ENCODE results near the gene SLIT1. TPM values are rescaled to one million over a fixed set of nuclear protein-coding genes. Genes with fewer than 3 reads are reported as not detected.

The SLIT1 gene
- total and polyA plus RNA-seq, 4 experiments from 2014 or later = 0.05 to 0.32 (median 0.28) TPM; not detected in 1

DNA sequence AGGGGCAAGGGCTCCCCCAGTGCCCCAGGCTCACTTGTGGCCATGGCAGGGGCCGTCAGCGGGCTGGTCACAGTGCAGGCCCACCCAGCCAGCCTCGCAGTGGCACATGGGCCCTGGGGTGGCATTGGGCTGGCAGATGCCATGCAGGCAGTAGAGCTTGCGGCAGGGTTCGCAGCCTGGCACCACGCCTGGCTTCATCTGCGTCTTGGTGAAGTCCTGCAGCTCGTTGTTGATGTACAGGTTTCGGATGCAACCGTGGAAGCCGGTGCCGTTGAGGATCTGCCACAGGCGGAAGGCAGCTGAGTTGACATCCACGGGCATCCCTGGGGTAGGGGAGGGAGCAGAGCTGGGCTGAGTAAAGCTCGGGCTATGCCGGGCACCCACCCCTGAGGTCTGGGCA is 183.1 kb downstream of the SLIT1 start:
- peaks cover 0 to 4% of the 10 kb centered on the region in 2 donors for H3K36me3 Mint-ChIP-seq
- no peaks in the 10 kb centered on the region for H3K4me1 ChIP-seq (ENCODE audit: insufficient read depth, low read length)
- POLR2A ChIA-PET (ENCODE audit: partially characterized antibody) = no interaction called here
- H3K27me3 Mint-ChIP-seq = peaks cover 0 to 3% of the 10 kb centered on the region in 2 donors
- DNase-seq = no peak
- CTCF ChIA-PET (ENCODE audit: partially characterized antibody) = no interaction called here
- peaks cover 0 to 4% of the 10 kb centered on the region in 2 donors for H3K9me3 ChIP-seq (ENCODE audit: control insufficient read depth in 1 of 2, low read length in 2 of 2)
- no peak overlapping the region for H3K27ac Mint-ChIP-seq
- no peaks in the 10 kb centered on the region for H3K36me3 ChIP-seq (ENCODE audit: insufficient read depth, low read length)
- no peak overlapping the region for H3K27ac ChIP-seq (ENCODE audit: low read depth, low read length)
- intact Hi-C loops (cut with micrococcal nuclease) = no loop called here
- no peaks in the 10 kb centered on the region for H3K4me1 Mint-ChIP-seq
- no peak overlapping the region for H3K4me3 ChIP-seq (ENCODE audit: low read length in 2 of 2)
- H3K4me3 Mint-ChIP-seq = no peak overlapping the region
- H3K27me3 ChIP-seq (ENCODE audit: insufficient read depth, low read length) = no peaks in the 10 kb centered on the region
- H3K9me3 Mint-ChIP-seq = peaks cover 0 to 25% (median 21%) of the 10 kb centered on the region in 8 donors

DNA sequence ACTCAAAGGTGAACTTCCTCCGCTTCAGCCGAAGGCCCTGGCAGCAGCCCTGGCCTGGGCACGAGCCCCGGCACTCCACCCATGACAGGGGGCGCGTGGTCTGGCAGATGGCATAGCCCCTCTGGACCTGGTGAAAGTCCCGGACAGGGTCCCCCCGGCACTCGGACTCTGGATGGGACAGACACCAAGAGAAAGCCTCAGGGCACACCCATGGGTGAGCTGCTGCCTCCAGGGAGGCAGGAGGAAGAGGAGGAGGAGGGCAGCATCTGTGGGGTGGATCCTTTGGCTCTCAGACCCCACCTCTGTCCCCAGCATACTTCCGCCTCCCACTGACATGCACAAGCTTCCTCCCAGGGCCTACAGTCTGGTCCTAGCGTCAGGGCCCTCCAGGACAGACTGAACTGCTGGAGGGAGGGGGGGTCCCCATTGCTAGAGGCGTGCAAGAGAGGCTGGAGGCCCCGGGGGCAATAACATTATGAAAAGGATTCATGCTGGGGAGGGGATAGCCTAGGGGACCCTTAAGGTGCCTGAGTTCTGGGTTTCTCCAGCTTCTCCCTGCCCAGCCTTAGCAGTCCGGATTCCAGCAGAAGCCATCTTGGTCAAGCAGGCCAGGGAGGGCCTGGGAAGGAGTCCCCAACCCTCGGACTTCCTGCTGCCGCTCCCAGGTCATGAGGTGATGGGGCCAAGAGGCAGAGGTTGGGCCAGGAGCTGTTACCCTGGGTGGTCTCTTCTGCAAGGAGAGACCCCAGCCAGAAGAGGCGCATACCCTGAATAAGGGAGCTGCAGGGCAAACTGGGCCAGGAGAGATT is 184.4 kb downstream of the SLIT1 start:
- H3K9me3 ChIP-seq (ENCODE audit: control insufficient read depth in 1 of 2, low read length in 2 of 2) = no peaks in the 10 kb centered on the region
- no peaks in the 10 kb centered on the region for H3K4me1 ChIP-seq (ENCODE audit: insufficient read depth, low read length)
- Mint-ChIP-seq H3K9me3 (peaks cover 0 to 12% (median 8%) of the 10 kb centered on the region in 8 donors), H3K4me3 (no peak overlapping the region), H3K27ac (no peak overlapping the region), H3K36me3 (no peaks in the 10 kb centered on the region), H3K4me1 (no peaks in the 10 kb centered on the region), H3K27me3 (peaks cover 0 to 2% of the 10 kb centered on the region in 2 donors)
- no peak for DNase-seq
- intact Hi-C loops (cut with micrococcal nuclease) = no loop called here
- no peak overlapping the region for H3K4me3 ChIP-seq (ENCODE audit: low read length in 2 of 2)
- H3K36me3 ChIP-seq (ENCODE audit: insufficient read depth, low read length) = no peaks in the 10 kb centered on the region
- ChIA-PET CTCF (ENCODE audit: partially characterized antibody) (no interaction called here), POLR2A (ENCODE audit: partially characterized antibody) (no interaction called here)
- H3K27me3 ChIP-seq (ENCODE audit: insufficient read depth, low read length) = no peaks in the 10 kb centered on the region
- no peak overlapping the region for H3K27ac ChIP-seq (ENCODE audit: low read depth, low read length)

DNA sequence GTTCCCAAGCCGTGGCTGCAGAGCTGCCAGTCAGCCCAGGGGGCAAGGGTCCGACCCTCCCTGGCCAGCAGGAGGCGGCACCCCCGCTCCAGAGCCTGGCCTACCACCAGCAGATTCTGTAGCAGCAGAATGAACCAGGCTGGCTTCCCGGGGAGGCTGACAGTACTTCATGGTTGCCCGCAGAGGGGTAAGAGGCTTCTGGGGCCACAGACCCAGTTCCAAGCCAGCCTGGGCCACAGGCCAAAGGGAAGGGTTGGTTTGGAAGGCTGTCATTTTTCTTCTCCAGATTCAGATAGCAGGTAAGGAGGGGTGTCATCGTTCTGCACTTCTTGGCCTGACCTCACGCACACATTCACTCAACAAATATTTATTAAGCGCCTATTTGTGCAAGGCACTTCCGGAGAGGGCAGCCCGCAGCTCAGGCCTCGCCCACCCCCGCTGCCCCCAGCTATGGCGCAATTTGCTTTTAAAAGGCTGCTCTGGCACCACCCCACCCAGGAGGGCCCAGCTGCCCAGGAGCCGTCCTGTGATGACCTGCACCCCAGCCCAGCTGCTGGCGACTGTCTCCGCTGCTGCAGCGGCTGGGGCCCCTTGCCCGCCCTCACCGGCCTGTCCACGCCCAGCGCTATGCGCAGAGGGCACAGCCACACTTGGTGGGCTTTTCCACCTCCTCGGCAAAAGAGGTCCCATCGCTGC is 185.1 kb downstream of the SLIT1 start:
- no peaks in the 10 kb centered on the region for H3K36me3 Mint-ChIP-seq
- no peak overlapping the region for H3K4me3 Mint-ChIP-seq
- no peak overlapping the region for H3K4me3 ChIP-seq (ENCODE audit: low read length in 2 of 2)
- H3K27me3 Mint-ChIP-seq = peaks cover 0 to 2% of the 10 kb centered on the region in 2 donors
- no peak for DNase-seq
- POLR2A ChIA-PET (ENCODE audit: partially characterized antibody) = no interaction called here
- H3K9me3 Mint-ChIP-seq = peaks cover 0 to 5% (median 3%) of the 10 kb centered on the region in 8 donors
- CTCF ChIA-PET (ENCODE audit: partially characterized antibody) = no interaction called here
- H3K27ac Mint-ChIP-seq = no peak overlapping the region
- no peaks in the 10 kb centered on the region for H3K36me3 ChIP-seq (ENCODE audit: insufficient read depth, low read length)
- no peaks in the 10 kb centered on the region for H3K4me1 Mint-ChIP-seq
- no peaks in the 10 kb centered on the region for H3K4me1 ChIP-seq (ENCODE audit: insufficient read depth, low read length)
- no peak overlapping the region for H3K27ac ChIP-seq (ENCODE audit: low read depth, low read length)
- intact Hi-C loops (cut with micrococcal nuclease) = no loop called here
- H3K27me3 ChIP-seq (ENCODE audit: insufficient read depth, low read length) = no peaks in the 10 kb centered on the region
- H3K9me3 ChIP-seq (ENCODE audit: control insufficient read depth in 1 of 2, low read length in 2 of 2) = no peaks in the 10 kb centered on the region

DNA sequence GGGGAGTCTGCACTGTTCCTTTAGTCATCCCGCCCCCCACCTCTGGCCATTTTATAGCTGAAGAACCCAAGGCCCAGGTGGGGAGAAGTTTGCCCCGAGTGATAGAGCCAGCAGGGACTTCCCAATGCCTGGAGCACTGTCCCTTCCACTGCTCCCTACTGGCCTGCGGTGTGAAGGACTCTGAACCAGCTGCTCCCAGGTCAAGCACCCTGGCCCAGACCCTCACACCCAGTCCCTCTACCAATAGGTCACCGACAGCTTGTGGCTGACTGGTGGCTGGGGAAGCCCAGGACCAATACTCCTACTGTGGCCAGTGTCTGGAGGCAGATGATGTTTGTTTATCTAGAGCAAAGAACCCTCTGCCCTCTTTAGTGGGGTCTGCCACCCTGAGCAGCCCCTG is 185.8 kb downstream of the SLIT1 start:
- CTCF ChIA-PET (ENCODE audit: partially characterized antibody) = no interaction called here

DNA sequence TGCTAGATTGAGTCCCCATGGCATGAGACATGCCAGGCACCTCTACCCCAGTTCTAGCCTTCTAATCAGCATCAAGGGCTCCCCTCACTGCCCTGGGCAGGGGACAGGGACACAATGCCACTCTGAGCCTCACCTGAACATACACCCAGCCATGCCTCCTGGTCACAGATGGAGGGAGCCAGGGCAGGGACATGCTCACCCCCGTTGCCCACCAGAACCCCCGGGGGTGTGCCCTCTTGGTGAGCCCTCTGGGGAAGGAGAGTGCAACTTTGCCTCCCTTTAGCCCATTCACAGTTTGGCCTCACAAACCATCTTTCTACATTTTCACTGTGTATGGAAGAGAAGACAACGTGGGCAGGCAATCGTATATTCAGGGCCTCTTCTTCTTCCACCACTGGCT is 186.4 kb downstream of the SLIT1 start:
- intact Hi-C loops (cut with micrococcal nuclease) = no loop called here

More for the DNA sequence above, 185.8 kb downstream of the SLIT1 start:
- no peaks in the 10 kb centered on the region for H3K9me3 ChIP-seq (ENCODE audit: control insufficient read depth in 1 of 2, low read length in 2 of 2)
- no peaks in the 10 kb centered on the region for H3K4me1 ChIP-seq (ENCODE audit: insufficient read depth, low read length)
- POLR2A ChIA-PET (ENCODE audit: partially characterized antibody) = no interaction called here
- no peaks in the 10 kb centered on the region for H3K9me3 Mint-ChIP-seq
- H3K36me3 Mint-ChIP-seq = no peaks in the 10 kb centered on the region
- no peaks in the 10 kb centered on the region for H3K27me3 ChIP-seq (ENCODE audit: insufficient read depth, low read length)
- no peak overlapping the region for H3K27ac Mint-ChIP-seq
- no peaks in the 10 kb centered on the region for H3K36me3 ChIP-seq (ENCODE audit: insufficient read depth, low read length)
- no peaks in the 10 kb centered on the region for H3K4me1 Mint-ChIP-seq
- no peak for DNase-seq
- H3K27me3 Mint-ChIP-seq = no peaks in the 10 kb centered on the region
- intact Hi-C loops (cut with micrococcal nuclease) = no loop called here
- H3K4me3 Mint-ChIP-seq = no peak overlapping the region
- no peak overlapping the region for H3K4me3 ChIP-seq (ENCODE audit: low read length in 2 of 2)
- H3K27ac ChIP-seq (ENCODE audit: low read depth, low read length) = no peak overlapping the region

DNA sequence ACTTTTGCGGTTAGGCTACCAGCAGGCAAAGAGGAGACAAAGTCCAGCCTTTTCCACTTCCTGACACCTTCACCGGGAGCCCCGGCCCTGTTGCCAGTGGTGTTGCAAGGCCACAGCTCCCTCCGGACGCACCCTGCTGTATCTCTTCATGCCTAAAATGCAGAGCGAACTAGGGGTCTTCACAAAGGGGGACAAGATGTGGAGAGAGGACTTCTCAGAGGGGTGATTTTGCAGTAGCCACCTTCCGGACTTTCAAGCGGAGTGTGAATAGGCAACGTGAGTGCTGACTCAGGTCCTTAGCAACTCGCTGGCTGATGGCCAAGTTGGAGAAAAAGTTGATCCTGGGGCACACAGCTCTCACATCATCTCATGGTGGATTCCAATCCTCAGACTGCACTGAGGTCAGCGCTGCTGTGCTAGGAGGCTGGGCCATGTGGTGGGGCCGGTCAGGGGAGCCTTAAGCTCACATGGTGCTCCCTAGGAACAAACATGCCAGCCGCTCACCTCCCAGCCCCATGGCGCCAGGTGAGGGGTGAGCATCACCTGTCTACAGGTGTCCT is 187.3 kb downstream of the SLIT1 start:
- no peak for DNase-seq
- Mint-ChIP-seq H3K36me3 (no peaks in the 10 kb centered on the region), H3K9me3 (no peaks in the 10 kb centered on the region), H3K27ac (peak overlapping the region in 1 of 7 donors; percentile 56), H3K27me3 (no peaks in the 10 kb centered on the region), H3K4me3 (no peak overlapping the region), H3K4me1 (no peaks in the 10 kb centered on the region)
- Histone ChIP-seq H3K36me3 (ENCODE audit: insufficient read depth, low read length) (no peaks in the 10 kb centered on the region), H3K4me3 (ENCODE audit: low read length in 2 of 2) (no peak overlapping the region), H3K4me1 (ENCODE audit: insufficient read depth, low read length) (no peaks in the 10 kb centered on the region), H3K27me3 (ENCODE audit: insufficient read depth, low read length) (no peaks in the 10 kb centered on the region), H3K27ac (ENCODE audit: low read depth, low read length) (no peak overlapping the region), H3K9me3 (ENCODE audit: control insufficient read depth in 1 of 2, low read length in 2 of 2) (no peaks in the 10 kb centered on the region)
- CTCF ChIA-PET (ENCODE audit: partially characterized antibody) = no interaction called here
- POLR2A ChIA-PET (ENCODE audit: partially characterized antibody) = no interaction called here
- intact Hi-C loops (cut with micrococcal nuclease) = no loop called here

More for the DNA sequence above, 186.4 kb downstream of the SLIT1 start:
- H3K4me1 Mint-ChIP-seq = no peaks in the 10 kb centered on the region
- DNase-seq = no peak
- H3K36me3 Mint-ChIP-seq = no peaks in the 10 kb centered on the region
- H3K27me3 ChIP-seq (ENCODE audit: insufficient read depth, low read length) = no peaks in the 10 kb centered on the region
- H3K27ac ChIP-seq (ENCODE audit: low read depth, low read length) = no peak overlapping the region
- POLR2A ChIA-PET (ENCODE audit: partially characterized antibody) = no interaction called here
- no peak overlapping the region for H3K4me3 ChIP-seq (ENCODE audit: low read length in 2 of 2)
- no peaks in the 10 kb centered on the region for H3K9me3 Mint-ChIP-seq
- no peak overlapping the region for H3K27ac Mint-ChIP-seq
- no peaks in the 10 kb centered on the region for H3K27me3 Mint-ChIP-seq
- no peaks in the 10 kb centered on the region for H3K4me1 ChIP-seq (ENCODE audit: insufficient read depth, low read length)
- CTCF ChIA-PET (ENCODE audit: partially characterized antibody) = no interaction called here
- no peak overlapping the region for H3K4me3 Mint-ChIP-seq
- no peaks in the 10 kb centered on the region for H3K36me3 ChIP-seq (ENCODE audit: insufficient read depth, low read length)
- H3K9me3 ChIP-seq (ENCODE audit: control insufficient read depth in 1 of 2, low read length in 2 of 2) = no peaks in the 10 kb centered on the region

DNA sequence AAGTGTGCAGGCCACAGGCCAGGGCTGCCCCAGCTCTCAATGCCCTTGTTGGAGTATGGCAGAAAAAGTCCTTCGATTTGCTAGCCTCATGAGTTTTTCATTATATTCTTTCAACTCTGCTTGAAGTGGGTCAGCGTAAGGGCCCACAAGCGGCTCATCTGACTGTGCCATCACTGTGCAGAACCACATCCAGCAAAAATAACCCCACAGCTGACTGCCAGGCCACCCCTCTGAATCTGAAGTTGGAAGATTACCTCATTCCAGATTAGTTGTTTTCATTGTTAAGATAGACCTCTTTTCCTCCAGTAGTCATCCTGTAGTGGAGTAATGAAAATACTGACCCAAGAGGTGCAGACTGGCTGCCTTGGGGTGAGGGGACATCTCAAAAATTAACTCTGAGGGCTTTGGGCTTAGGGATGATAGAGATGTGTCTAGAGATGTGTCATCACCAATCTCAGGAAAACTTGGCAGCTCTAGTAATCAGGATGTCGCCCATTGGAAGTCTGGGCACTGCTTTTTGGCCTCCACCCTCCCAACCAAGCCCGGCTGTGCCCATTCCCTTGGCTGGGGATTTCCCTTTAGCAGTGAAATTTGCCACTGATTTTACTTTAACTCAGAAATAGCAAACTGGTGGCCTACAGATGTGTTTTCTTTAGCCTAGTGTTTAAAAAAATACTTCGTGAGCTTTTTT is 189.3 kb downstream of the SLIT1 start:
- no peaks in the 10 kb centered on the region for H3K4me1 ChIP-seq (ENCODE audit: insufficient read depth, low read length)
- no peak overlapping the region for H3K4me3 ChIP-seq (ENCODE audit: low read length in 2 of 2)
- no peaks in the 10 kb centered on the region for H3K9me3 Mint-ChIP-seq
- H3K9me3 ChIP-seq (ENCODE audit: control insufficient read depth in 1 of 2, low read length in 2 of 2) = no peaks in the 10 kb centered on the region
- H3K36me3 ChIP-seq (ENCODE audit: insufficient read depth, low read length) = no peaks in the 10 kb centered on the region
- intact Hi-C loops (cut with micrococcal nuclease) = no loop called here
- peaks cover 0 to 2% (median 0%) of the 10 kb centered on the region in 4 donors for H3K4me1 Mint-ChIP-seq
- ChIA-PET CTCF (ENCODE audit: partially characterized antibody) (interaction anchor here (2.0 kb wide), 1 partner anchor 40 kb away, joined by 6 read pairs; no protein-coding TSS in a partner anchor), POLR2A (ENCODE audit: partially characterized antibody) (no interaction called here)
- H3K4me3 Mint-ChIP-seq = no peak overlapping the region
- peak overlapping the region in 1 of 7 donors; percentile 24 for H3K27ac Mint-ChIP-seq
- H3K27me3 ChIP-seq (ENCODE audit: insufficient read depth, low read length) = no peaks in the 10 kb centered on the region
- no peak overlapping the region for H3K27ac ChIP-seq (ENCODE audit: low read depth, low read length)
- DNase-seq = no peak
- H3K27me3 Mint-ChIP-seq = no peaks in the 10 kb centered on the region
- H3K36me3 Mint-ChIP-seq = no peaks in the 10 kb centered on the region

All from CD4-positive, alpha-beta memory T cell (primary cell).